GM21723 (cell line): ENCODE measurements around the gene PTGER2.

Experiments
- ATAC-seq: cut with Tn5 transposase; IDR thresholded peaks from one replicate; pipeline ENCODE4 v1.9.1; 2021; ENCODE audit warnings: mild to moderate bottlenecking, moderate library complexity; ENCODE audit not compliant: unreplicated experiment

The PTGER2 gene

GRCh38 chr14:52304248-52304904 lies 9.7 kb upstream of the PTGER2 start:
- no peak for ATAC-seq

GRCh38 chr14:52305014-52305413 lies 9.1 kb upstream of the PTGER2 start:
- no peak for ATAC-seq

- no peak for ATAC-seq
These were observed 6.7 kb upstream of the PTGER2 start for GRCh38 chr14:52307376-52307775.

GRCh38 chr14:52307905-52308304 lies 6.2 kb upstream of the PTGER2 start:
- no peak for ATAC-seq

GRCh38 chr14:52310541-52310940 lies 3.6 kb upstream of the PTGER2 start:
- ATAC-seq = no peak

- ATAC-seq = no peak
These were observed 1.2 kb upstream of the PTGER2 start for GRCh38 chr14:52312931-52313355.

- ATAC-seq = no peak
These were observed 650 bp upstream of the PTGER2 start for GRCh38 chr14:52313462-52313861.

- ATAC-seq = peak; percentile 38
These were observed 663 bp downstream of the PTGER2 start for GRCh38 chr14:52314595-52315354.

GRCh38 chr14:52315355-52315718 lies 1.2 kb downstream of the PTGER2 start:
- ATAC-seq = peak; percentile 4

- ATAC-seq = no peak
These were observed 4.0 kb downstream of the PTGER2 start for GRCh38 chr14:52318062-52318461.

GRCh38 chr14:52318826-52319645 lies 4.9 kb downstream of the PTGER2 start:
- no peak for ATAC-seq

GRCh38 chr14:52319919-52320318 lies 5.8 kb downstream of the PTGER2 start:
- no peak for ATAC-seq

- ATAC-seq = peak; percentile 96
These were observed 11.0 kb downstream of the PTGER2 start for GRCh38 chr14:52325126-52325525.

GRCh38 chr14:52325630-52326029 lies 11.5 kb downstream of the PTGER2 start:
- ATAC-seq = no peak

- no peak for ATAC-seq
These were observed 13.5 kb downstream of the PTGER2 start for GRCh38 chr14:52327374-52328226.

GRCh38 chr14:52328276-52328675 lies 14.2 kb downstream of the PTGER2 start:
- ATAC-seq = no peak

GRCh38 chr14:52329678-52330369 lies 15.7 kb downstream of the PTGER2 start:
- ATAC-seq = peak; percentile 27

- ATAC-seq = no peak
These were observed 18.2 kb downstream of the PTGER2 start for GRCh38 chr14:52332269-52332668.

GRCh38 chr14:52333108-52333507 lies 19.0 kb downstream of the PTGER2 start:
- ATAC-seq = no peak
